HG03045 (cell line): ENCODE measurements around the gene NOXRED1.
"Not testable (repeated sequence)": the region's sequence is repeated elsewhere in the genome, so short reads cannot be mapped to it uniquely, and the experiment has no call there.

ENCODE experiments used
- ATAC-seq: cut with Tn5 transposase; IDR thresholded peaks from one replicate; pipeline ENCODE4 v1.9.1; 2021; ENCODE audit warnings: mild to moderate bottlenecking, moderate library complexity; ENCODE audit not compliant: unreplicated experiment

NOXRED1 gene, protein sequence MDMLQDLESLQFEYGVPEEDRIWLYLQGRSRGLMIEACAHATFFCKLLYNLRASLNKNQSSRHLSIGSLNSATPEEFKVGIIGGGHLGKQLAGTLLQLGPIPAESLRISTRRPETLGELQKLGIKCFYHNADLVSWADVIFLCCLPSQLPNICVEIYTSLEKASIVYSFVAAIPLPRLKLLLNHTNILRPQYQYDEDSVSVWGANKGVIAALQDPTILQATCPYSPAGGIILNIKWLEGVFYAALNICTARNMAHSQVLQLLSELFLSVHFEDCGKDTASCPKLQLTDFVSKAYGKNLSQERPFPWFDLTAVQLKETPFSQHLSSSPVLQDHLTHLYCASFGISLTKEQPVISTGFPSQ

DNA sequence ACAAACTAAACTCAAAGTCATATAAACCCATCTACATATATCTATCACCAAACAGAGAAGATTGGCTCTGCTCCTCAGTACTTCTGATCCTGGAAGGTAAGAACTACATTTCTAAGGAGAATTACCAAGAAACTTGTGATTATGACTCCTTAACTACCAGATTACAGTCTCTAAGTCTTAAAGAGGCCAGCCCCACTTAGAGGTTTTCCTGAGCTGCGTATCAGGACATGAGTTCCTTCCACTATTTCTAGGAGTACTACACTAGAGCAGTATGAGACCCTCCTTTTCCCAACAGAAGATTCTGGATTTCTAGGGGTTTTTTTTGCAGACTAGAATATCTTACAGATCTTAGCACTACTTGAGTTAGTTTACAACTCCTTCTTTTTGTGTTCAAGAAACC, at the start of gene NOXRED1:
TSS of gene NOXRED1 (minus strand) at position 101 of the 400 bp plus-strand sequence. CDS start 634 bp downstream, outside the sequence.
- no peak for ATAC-seq

DNA sequence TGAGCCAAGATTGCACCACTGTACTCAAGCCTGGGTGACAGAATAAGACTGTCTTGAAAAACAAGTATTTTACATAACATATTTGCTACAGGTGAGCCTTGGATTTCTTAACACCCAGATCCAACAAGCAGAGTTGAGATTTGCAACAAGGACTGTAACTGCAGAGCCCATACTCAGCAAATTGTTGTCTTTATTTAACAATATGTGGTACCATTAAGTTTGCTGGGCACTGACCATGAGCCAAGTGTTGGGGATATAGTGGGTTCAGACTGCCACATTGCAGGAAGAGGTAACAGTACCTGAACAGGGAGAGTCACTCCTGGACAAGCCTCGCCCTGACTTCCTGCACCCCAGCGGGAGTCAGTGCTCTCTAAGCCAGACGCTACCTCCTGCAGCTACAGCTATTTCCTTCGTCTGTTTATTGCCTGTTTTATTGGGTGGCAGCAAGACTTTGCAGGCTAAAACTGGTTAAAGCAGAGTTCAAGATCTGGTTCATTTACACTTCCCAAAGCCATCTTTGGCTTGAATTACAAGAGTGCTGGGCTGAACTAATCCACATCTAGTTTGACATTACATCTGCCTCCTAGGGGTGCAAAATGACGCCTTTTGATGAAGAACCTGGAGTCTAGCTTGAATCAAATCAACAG, 47.0 kb upstream of the NOXRED1 start:
- no peak for ATAC-seq

DNA sequence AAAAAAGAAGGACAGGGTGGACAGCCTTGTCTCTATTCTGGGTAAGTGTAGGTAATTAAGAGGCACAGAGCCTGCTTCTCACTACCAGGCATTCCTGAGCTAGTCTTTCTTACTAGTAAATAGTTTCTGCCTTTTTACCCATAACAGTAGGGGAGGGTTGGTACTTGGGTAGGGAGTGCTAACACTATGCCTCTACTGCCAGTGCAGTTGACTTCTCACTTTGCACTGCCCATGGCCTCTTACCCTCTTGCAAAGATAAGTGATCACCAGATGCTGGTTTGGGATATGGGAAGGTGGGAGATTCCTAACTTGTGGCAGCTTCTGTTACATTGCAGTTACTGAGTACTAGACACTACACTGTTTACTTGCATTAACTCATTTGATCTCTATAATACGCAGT, 46.2 kb upstream of the NOXRED1 start:
- no peak for ATAC-seq

DNA sequence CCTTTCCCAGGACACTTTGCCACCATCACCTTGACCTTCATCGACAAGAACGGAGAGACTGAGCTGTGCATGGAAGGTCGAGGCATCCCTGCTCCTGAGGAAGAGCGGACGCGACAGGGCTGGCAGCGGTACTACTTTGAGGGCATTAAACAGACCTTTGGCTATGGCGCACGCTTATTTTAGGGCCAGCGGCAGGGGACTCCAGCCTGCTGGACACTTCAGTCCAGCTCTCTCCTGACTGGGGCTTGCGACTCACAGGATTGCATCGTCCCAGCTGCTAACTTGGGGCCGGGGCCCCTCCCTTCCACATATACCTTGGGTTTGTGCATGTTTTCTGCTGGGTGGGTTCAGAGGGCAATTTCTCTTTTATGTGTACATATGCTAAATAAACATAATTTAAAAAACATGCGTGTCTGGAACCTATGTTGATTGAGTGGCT, 45.8 kb upstream of the NOXRED1 start:
- no peak for ATAC-seq

DNA sequence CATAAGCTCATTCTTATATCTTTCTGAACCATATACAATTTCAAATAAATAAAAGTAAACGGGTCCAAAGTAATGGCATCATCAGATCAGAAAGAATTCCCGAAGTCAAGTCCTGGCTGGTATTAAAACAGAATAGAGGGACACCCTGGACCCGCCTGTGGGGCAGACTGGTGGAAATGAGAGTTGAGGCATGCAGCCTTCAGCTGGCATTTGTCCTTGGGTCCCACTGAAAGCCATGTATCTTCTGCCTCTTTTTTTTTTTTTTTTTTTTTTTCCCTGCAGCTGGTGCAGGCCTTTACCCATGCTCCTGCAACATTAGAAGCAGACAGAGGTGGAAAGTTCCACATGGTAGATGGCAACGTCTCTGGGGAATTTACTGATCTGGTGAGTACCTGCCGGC, 44.5 kb upstream of the NOXRED1 start:
- ATAC-seq = no peak

DNA sequence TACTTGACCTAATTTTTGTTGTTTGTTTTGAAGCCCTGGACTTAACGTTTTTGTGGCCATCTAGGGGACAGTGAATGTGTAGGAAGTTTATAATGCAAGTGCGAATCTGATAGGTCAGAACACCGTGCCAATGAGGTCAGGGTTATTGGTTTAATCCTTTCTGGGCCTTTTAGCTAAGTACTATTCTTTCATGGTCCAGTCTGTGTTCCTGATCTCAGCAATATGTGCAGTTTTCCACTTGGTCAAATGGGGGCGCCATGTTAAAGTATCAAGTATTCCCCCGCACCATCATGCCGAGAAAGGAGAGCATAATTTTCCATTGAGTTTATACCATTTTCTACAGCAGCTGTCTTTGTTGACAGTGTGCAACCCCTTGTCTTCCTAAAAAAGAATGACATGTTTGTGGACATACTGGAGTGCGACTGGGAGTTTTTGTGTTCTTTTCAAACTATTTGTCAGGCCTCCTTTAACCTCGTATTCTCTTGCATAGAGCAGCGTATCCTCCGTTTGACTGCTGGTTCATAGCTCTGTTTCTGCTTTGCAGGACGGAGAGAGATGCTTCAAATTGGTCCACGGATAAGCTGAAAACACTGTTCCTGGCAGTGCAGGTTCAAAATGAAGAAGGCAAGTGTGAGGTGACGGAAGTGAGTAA, 35.9 kb upstream of the NOXRED1 start:
- no peak for ATAC-seq

DNA sequence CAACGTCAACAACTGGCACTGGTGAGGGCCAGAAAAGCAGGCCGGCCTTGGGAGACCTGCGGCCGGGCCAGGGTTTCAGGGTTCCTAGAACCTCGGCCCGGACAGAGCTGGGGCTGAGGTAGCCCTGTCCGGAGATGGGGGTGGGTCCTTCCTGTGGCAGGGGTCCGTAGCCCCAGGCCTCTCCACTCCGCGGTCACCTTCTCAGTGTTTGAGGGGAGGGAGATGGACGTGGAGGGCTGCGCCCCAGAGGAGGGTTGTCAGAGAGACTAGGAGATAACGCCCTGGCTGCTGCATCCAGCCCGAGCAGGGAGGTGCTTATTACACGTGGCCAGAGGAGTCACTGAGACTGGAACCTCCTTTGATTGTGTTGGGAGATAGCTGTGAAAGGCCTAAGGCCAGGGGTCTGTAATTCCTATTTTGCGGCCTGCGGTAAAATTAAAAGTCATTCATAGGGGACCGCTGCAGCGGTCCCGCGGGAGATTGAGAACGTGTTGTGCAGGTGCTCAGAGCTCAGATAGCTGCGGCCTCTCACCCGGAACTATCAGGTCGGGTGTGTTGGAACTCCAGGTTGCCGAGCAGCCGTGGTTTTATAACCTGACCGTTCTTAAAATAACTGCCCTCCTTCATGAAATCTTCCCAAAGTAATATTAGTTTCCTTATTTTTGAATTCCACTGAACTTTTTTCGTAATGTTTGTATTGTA, 35.1 kb upstream of the NOXRED1 start:
- ATAC-seq = peak; percentile 20

DNA sequence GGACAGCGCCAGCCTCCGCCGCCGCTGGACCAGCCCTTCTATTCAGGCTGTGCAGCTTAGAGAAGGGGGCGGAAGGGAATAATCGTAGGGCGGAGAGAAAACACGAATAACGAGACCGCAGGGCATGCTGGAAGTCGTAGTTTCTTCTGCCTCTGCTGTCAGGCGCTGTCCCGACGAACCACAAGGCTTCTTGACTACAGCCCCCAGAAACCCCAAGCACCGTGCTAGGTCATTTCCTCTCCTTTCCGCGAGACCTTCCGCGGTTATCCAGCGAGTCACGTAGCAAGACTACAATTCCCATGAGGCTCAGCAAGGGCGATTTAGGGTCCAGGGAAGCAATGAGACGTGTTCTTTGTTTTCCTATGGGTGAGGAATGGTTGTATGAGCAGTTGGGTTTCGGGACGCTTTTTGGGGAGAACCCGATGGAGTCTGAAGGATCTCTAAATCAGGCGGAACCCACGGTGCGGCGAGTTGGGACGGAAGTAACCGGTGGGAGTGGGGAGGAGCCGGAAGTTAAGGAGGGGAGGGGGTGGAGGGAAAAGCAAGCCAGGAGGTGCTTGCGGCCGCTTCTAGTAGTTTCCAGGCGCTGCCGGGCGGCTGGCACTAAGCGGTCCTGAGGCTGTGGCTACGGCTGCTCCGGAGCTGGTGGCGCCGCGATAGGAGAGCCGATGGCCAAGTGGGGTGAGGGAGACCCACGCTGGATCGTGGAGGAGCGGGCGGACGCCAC, 34.4 kb upstream of the NOXRED1 start, which contains the start of the genes AHSA1 and VIPAS39:
TSS of gene AHSA1 (plus strand) at position 572 of the 727 bp plus-strand sequence. CDS start at position 669, 97 bp downstream.
TSS of gene VIPAS39 (minus strand) at position 80 of the 727 bp plus-strand sequence. CDS start 3,499 bp downstream, outside the sequence.
- peak; percentile 90 for ATAC-seq

DNA sequence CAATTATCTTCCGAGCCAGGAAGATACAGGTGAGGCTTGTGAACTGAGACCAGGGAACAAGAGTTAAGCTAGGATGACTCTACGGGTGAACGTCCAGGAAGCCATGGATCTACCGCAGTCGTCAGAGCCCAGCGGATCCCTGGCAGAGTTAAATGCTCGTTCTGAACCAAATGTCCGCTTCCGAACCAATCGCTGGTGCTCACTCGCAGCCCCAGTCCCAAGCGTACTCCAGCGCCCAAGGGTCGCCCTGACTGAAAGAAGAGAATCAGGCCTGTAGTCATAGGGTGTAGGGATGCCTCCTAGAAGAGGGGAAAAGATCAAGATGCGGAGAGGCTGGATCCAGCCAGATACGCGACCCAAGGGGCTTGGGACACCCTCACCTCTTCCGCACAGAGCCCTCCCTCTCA, 33.8 kb upstream of the NOXRED1 start:
- peak; percentile 20 for ATAC-seq

DNA sequence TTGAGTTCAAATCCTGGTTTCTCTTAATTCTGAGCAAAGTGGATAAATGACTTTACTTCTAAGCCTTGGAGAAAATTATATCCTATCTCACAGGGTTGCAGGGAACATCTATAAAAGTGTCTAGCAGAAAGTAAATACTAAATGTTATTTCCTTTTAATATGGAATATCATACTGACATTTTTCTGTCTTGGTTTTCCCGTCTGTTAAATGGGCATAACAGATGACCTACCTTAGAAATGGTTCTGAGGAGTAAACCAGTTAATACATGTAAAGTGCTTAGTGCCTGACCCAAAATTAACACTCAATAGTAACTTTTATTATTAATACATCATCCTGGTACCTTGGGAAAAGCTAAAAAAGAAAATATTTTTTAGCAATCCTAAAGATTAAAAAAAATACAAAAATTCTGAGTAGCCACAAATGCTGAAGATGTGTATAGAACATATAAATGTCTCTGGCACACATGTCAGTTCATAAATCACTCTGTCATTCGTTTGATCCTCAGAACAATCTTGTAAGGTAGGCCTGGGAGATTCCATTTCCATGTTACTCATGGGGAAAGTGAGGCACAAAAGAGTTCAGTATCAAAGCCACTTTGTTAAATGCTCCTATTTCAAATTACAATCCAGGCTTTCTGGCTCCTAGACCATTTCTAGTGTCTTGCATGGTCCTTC, 32.8 kb upstream of the NOXRED1 start:
- no peak for ATAC-seq

DNA sequence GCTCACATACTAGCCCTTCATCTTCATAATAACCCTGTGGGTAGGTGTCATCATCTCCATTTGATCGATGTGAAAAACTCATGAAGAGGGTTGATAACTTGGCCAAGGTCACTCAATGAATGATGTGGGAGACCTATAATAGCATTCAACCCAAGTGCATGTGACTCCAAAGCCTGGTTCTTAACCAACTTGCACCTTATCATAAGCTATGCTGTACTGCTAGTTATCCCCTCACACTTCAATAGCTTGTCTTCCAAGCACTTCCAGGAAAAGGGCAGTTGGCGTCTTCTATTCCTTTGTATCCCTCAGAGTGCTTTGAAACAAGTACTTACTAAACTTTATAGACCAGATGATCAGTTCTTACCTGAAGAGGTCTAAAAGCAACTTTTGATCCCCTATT, 18.9 kb upstream of the NOXRED1 start:
- no peak for ATAC-seq

DNA sequence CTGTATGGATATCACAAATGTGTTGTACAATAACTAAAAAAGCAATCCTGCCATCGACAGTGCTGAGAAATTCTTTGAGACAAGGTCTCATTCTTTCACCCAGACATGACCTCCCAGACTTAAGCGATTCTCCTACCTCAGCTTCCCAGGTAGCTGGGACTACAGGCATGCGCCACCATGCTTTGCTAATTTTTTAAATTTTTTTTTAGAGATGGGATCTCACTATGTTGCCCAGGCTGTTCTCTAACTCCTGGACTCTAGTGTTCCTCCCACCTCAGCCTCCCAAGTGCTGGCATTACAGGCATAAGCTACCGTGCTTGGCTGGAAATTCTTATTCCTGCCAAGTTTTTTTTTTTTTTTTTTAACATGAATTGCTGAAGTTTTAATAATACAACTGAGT, 16.5 kb upstream of the NOXRED1 start:
- ATAC-seq = no peak

DNA sequence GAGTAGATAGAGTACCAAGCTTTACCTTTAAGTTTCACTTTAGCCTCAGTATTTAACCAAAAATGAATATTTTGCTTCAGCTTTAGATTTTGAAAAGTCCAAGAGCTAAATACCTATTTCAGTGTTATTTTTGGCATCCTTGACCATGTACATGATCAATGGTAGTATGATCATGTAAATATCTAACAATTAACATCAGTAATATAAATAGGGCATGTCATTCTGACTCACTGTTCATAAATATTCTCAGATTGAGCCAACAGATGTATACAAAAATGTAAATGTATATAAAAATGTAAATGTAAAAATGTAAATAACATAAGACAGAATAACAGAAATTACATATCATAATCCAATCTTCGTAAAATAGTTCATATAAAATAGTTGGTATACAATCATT, 15.3 kb upstream of the NOXRED1 start:
- ATAC-seq = no peak

DNA sequence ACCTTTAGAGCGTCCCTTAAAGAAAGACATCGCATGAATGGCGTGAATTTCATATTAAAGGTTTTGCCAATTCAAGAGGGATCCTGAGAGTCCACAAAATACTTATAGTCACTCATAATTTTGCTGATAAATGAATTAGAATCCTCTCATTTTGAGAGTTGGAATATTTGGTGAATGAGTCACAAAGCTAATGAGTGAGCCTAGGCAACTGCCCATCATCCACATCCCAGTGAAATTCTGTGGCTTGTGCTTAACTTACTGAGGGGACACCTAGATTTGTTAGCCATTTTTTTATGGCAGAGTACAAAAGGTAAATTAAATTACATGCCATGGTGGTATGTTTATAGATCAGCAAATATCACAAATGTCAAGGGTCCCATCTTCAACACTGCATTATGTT, 12.7 kb upstream of the NOXRED1 start:
- ATAC-seq = no peak

DNA sequence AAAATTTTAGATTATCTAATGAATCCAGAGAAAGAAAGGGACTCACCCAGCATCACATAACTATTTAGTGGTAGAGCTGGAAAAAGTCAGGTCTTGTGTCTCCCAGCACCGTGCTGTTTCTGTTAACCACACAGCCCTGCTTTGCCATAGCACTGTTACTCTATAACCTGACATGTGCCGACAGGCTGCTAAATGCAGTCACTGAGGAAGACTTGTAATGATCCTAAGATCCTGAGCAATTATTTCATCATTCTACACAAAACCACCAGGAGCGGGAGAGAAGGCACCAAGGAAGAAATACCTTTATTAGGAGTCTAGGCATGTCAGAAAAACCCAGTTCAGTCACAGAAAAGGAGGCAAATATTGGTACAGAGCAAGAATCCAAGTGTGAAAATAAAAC, 3.1 kb upstream of the NOXRED1 start:
- ATAC-seq = no peak

DNA sequence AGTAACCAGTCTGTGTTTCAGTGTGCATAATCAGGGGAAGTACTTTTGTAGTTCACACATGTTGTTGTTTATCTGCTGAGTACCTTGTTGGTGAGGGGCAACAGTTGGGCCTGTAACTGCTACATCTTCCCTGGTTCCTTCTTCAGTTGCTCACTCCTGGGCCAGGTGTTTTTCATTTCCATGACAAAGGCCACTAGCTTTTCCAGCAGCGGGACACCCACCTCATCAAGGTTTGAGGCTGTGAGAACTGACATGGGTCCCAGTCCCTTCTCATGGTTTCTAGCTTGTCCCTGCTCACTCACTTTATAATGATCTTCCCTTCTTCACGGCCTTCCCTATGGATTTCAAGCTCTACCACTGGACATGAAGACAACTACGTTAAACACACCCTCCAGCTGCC, 1.5 kb upstream of the NOXRED1 start:
- ATAC-seq = no peak

DNA sequence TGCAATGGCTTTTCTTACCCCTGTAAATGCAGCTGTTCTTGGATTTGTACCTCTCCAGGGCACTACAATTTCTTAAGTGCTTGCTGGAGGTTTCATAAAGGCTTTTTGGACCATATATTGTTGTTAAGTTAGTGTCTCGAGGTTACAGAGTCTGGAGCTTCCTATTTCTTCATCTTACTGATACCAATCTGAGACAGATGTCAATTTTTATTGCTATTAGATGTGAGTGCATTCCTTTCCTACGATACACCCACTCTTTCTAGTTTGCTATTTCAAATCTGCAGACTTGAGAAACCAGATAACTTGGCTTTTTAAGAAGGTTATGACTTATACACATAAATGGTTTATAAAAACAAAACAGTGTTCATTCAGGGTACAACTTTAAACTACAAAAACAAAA, 2.1 kb downstream of the NOXRED1 start:
- no peak for ATAC-seq

DNA sequence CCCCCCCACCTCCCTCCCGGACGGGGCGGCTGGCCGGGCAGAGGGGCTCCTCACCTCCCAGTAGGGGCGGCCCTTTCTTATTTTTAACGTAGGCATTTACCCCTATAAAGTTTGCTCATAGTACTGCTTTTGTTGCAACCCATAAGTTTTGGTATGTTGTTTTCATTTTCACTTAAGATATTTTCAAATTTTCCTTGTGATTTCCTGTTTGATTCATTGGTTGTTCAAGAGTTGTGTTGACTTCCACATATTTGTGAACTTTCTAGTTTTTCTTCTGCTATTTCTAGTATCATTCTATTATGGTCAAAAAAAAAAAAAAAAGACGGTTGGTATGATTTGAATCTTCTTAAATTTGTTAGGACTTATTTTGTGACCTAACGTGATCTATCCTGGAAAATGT, 6.5 kb downstream of the NOXRED1 start:
- no peak for ATAC-seq

DNA sequence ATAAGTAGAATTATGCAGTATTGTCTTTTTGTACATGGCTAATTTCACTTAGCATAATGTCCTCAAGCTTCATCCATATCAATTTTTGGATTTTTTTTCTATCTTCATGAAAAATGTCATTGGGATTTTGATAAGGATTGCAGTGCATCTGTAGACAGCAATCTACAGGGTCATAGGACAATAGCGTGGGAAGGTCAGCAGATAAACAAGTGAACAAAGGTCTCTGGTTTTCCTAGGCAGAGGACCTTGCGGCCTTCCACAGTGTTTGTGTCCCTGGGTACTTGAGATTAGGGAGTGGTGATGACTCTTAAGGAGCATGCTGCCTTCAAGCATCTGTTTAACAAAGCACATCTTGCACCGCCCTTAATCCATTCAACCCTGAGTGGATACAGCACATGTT, 7.2 kb downstream of the NOXRED1 start:
- not testable (repeated sequence) for ATAC-seq
